Stimulated activated CD8-positive, alpha-beta memory T cell treated with anti-CD3 and anti-CD28 coated beads, Interleukin-4, amount 100 ng/mL, for 48 hours (primary cell): ENCODE measurements around the gene TTC7B.

Experiments used
- DNase-seq: peaks from one replicate; pipeline ENCODE4 v3.0.0-alpha.2; 2020

TTC7B gene

DNA sequence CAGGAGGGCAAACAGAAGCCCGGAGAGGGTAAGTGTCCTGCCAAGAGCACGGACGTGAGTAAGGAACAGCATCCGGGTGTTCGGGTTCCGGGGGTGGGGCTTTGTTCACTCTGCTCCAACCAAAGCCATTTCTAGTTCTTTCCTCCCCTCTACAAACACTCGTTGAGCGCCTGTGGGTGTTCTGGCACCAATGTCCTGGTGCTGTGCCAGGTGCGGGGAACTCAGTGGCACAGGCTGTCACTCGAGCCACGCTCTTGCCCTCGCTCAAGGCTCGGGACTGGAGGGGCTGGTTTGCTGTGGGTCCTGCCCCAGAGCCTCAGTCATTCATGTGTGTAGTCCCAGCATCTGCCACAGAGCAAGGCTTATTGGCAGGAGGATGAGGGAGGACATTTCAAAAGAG lies 261.9 kb downstream of the TTC7B start:
- no peak for DNase-seq

DNA sequence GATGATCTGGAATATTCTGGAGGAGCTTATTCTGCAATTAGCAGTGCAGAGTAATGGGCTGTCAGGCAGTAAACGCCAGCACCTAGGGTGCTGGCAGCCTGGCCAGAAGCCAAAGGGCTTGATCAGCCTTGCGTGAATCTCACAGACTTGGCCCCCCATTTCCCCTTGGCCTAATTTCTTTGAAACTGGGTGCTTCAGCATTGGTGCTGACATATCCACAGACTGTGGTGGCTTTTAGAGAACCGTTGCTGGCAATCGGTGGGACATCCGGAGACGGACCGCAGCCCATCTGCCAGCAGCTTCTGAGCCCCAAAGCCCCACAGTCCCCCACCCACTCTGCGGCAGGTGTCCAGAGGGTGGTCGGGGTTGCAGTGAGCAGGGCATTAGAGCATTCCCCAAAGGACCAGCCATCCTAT lies 262.3 kb downstream of the TTC7B start:
- DNase-seq, result no peak

DNA sequence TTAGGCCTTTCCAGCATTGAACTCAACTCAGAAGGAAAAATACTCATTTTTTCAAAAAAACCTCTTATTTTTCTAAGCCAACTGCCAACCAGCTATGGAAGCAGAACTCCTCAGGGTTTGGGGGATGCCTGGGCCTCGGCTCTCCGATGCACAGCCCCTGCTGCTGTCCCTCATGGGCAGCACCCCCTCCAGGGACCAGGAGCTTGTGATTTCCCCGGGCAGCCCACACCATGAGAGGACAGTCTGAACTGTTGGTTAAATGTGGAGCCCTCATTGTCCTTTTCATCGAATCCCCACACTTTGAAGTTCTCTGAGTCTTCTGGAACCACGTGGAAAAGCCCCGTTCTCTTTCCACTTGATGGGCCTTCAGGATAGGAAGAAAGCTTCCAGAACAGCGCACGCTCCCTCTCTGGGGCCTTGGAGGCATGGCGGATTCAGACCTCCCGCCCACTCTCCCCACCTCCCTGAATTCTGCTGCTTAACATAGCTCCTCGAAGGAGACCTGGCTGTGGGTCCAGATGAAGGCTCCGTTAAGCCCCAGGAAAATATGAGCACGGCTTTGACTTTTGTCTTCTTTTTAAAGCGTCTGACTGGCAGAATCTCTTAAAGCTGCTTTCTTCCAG lies 262.8 kb downstream of the TTC7B start:
- no peak for DNase-seq

DNA sequence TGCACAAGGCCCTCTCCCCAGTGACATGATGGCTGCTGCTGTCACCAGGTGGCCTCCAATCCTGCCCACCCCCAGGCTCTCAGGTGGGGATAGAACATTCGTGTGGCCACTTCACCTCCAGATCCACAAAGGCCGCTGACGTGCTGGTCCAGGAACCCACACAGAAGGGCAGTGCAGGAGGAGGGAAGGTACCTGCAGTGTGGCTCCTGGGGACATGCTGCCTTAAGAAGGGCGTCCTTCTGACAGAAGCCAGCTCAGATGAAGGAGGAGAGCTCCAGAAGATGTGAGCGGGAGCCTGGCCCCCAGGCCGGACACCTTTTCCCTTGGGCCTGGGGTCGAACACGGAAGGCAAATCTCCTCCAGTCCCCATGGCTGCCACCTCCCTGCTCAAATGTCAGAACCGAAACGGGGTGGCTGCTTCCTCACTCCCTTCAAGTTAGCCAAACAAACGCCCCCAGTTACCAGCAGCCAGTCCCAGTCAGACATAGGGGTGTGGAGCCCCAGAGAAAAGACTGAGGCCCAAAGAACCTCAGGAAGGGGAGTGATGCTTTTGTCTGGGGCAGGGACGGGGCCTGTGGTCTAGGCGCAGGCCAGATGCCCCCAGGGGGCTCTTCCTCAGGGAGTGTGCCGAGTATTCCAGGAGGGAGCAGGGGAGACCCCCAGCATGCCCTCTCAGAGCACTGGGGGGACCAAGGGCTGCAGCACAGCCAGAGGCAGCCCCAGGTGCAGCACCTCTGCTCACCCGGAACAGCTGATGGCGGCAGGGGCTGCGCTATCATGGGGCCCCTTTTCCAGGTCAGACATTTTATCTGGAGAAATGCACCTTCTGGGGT lies 263.5 kb downstream of the TTC7B start:
- DNase-seq, result no peak

DNA sequence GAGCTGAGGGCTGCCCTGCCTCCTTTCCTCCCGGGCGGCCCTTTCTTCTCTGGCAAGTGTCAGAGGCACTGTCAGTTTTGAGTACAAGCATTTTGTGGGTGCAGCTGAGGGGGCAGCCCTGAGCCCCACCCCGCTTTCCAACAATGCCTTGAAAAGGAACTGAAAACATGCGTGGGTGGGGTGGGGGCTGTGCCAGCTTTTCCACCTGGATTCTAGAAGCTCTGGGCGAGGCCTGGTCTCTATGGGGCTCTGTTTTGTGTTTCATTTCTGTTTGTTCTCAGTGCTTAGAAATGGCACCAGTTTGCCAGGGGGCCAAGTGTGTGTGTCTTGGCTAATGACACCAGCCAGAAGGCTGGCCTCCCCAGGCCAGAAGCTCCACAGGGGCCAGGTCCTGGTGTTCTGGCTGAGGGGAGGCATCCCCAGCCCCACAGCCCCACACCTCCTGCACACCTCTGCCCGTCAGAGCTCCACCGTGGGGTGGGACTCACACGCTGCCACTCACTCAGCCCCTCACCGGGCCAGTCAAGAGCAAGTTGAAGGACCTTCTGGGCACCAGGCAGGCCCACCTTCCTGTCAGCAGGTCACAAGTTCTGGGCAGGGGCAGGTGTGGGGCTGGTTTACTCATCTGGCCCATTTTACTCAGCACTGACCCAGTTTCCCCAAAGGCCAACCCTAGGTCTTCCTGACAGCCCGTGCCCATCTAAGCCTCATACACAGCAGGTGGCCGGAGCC lies 264.3 kb downstream of the TTC7B start:
- DNase-seq, result no peak

DNA sequence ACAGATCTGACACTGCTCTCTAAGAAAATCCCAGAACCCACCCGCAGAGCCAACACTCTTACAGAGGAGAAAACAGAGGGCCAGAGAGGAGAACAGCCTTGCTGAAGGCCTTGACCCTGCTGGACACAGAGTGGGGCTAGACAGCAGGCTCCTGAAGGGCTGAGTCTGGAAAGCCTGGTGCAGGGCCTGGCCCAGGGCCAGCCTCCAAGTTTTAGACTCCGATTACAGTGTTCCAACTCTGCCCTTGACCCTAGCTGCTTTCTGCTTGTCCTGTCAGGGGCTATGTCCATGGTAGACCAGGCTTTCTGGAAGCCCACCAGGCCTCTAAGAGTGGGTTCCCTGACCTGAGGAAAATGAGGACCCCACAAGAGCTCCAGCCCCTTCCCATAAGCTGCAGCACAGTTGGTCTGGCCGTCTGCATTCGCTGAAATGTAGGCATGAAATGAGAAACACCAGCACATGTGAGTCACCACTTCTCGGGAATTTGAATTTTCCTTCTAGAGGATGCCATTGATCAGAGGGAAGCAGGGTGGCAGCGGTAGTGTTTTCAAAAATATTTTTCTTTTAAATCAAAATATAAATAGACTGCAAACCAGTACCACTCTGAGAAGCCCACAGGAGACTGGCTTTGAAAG lies 265.0 kb downstream of the TTC7B start:
- no peak for DNase-seq

DNA sequence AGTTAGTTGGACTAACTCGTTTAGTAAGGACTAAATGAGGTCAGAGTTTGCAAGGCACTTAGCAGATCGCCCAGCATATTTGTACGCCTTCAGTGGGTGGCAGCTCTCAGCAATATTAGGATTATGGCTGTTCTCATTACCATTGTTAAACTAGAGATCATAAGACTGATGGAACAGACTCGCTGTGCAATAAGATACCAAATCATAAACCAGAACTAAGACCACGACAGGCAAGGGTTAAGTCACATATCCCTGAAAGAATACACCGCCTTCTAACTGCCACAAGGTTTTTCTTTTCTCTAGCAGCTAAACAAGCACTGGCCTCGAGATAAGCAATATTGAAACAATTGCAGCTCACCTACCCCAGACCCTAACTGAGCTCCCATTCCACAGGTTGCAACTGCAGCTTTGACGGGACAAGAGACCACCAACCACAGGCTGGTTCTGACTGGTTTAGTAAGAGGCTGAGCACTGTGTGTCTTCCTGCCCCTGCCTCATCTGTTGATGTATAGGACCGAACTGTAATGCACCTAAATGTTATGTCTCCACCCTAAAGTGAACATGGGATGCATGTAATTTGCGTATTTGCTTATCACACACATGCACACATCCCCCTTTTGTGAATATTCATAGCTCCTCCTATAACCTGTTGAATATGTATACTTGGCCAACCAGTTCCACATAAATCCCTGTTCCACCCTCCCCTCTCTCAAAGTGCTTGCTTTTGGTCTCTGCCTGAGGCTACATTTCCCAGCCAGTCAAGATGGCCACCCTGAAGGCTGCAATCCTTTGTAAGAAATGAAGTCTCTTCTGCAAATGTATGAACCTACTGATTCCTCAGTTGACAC lies 266.2 kb downstream of the TTC7B start:
- no peak for DNase-seq

DNA sequence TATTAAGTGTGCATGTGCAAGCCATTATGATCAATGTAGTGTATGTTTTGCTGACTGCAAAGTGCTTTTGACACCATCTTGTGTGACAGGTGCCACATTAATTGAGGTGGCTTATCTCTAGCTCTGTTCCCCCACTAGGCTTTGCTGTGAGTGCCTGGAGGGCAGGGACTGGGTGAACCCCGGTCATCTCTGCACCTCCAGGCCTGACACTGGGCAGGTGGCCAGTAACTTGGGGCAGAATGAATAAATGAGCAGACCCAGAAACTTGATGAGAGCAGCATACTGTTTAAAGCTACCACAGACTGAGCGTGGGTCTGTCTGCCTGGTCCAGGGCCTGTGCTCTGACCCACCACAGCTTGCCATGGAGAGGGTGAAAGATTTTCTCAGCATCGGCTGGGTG lies 267.8 kb downstream of the TTC7B start:
- DNase-seq, result no peak

DNA sequence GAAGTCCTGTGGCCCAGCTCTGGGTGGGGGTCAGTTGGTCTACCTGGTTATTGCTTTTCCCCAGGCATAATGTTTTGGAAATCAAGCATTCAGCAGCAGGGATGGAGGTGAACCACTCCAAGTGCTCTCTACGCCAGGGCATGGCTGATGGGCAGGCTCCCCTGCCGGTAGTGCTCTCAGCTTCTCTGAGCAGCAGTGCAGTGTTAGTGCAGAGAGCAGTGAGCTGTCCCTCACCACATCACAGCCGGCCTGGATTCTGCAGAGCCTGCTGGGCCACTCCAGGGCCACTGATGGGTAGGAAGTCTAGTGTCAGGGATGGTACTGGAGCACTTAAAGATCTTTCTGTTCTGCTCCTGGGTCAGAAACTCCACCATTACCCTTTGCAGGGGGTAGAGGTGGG lies 268.3 kb downstream of the TTC7B start:
- no peak for DNase-seq

DNA sequence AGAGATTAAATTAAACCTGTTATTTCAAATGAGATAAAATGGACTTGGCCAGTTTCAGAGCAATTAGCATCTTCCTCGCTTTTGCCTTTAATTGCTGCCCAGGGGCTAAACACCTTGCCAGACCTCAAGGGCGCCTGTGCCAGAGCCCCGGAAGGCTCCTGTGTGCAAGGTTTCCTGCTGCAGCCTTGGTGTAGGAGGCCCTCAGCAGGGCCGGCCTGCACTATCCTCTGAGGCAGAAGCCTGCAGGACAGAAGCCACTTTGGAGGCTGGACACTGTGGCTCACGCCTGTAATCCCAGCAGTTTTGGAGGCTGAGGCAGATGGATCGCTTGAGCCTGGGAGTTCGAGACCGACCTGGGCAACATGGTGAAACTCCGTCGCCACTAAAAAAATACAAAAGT lies 269.0 kb downstream of the TTC7B start:
- no peak for DNase-seq

DNA sequence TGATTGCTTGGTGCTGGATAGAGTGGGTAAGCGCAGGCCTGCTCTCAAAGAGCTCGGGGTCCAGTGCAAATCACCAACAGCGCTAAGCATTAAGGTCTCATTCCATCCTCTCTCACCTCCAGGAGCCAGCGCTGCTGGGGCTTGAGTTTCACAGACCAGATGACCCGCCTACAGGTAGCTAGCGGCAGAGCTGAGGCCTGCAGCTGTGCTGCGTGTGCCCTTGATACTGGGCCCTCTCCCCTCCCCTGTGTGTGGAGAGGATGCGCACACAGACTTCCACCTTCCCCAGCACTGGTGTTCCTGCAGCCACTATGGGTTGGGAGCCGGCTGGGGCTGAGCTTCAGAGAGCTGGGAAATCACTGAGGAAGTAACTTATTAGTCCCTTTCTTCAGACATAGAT lies 269.5 kb downstream of the TTC7B start:
- DNase-seq, result no peak

DNA sequence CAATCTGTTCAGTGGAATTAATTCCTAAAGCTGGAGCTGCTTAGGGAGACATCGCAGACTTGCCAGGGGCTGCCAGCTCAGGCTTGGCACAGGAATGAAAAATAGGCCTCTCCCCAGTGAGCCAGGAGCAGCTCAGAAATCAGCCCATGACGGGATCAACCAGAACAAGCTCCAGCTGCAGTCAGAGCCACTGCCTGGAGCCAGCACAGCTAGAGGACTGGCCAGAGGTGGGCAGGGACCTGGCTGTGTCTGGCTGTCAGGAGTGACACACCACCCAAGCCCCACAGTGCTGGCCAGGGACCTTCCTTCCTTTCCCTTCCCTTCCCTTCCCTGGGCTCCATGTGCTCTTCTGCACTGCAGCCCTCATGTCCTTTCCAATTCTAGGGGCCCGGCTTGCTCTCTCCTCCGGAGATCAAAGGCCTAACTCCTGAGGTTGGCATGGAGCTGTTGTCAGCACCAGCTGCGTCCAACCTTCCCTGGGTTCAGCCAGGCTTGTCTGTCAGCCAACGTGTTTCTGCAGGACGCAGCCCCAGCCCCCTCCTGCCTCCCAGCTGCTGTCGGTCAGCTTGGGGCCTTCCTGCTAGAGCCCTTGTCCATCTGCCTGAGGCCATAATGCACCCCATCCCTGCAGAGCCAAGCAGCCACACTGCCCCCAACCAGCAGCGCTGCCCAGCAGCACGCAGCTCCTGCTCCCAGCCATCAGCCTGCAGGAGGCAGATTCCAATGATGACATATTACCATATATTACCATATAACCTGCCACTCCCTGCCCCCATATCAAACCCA lies 270.1 kb downstream of the TTC7B start:
- no peak for DNase-seq

DNA sequence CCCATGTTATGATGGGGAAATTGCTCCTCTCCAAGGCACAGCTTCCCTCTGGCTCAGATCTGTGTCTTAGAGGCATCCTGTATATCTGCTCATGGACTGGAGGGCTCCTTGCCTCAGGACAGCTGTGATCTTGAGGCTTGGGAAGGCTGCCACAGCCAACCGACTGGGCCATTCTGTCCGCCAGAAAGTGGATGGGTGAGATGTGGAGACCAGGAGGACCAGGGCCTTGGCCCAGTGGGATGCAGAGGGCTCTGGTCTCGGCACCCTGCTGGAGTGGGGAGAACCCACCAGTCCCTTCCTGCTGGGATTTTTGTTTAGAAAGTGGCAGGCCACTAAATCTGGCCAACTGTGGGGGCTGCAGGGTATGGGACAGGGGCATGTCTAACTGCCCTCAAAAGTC lies 270.8 kb downstream of the TTC7B start:
- no peak for DNase-seq

DNA sequence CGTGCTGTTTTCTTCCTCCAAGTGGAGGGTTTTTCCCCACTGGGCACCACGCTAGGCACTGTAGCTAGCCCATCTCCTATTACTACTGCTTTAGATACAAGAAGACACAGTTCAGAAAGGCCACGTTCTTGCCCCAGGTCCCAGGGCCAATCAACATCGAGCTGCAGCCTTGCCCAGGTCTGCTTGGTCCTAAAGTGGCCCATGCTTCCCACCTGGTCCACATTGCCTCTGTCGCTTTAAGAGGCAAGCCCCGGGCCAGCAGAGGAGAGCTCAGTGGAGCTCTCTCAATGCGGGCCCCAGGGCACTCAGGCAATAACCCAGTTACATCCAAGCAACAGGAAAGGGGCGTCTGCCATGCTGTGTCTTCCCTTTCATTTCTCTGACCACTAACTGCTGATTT lies 271.3 kb downstream of the TTC7B start:
- DNase-seq, result no peak

DNA sequence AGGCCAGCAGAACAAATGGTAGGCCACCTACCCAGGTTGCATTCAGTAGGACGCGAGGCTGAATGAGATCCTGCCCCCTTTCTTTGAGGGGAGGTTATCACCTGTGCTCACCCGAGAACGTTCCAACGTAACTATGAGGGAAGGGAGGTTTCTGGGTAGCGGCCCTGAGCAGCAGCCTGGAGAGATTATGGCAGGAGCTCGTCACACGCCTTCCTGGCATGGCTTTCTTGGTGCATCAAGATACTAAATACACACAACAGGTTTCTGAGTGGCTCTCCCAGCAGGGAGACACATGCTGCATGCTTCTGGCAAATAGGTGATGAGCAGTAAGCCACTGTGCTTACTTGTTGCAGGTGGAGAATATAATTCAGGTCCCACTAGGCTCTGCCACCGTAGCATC lies 271.7 kb downstream of the TTC7B start:
- no peak for DNase-seq

DNA sequence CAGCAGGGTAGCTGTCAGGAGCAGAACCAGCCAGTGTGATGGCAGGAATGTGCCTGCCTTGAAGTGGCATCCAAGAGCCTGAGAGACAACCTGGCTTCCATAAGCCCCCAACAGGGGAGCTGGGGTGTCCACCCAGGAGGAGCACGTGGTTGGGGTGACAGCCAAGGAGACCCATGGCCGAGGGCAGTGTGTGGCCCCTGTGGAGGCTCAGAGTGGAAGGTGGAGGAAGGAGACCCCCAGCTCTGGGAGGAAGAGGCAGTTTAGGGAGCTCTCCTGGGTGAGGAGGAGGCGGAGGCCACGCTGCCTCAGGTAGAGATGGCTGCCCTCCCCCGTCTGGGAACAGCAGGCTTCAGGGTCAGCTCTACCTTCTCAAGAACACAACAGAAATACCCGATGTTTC lies 272.4 kb downstream of the TTC7B start:
- DNase-seq, result no peak

DNA sequence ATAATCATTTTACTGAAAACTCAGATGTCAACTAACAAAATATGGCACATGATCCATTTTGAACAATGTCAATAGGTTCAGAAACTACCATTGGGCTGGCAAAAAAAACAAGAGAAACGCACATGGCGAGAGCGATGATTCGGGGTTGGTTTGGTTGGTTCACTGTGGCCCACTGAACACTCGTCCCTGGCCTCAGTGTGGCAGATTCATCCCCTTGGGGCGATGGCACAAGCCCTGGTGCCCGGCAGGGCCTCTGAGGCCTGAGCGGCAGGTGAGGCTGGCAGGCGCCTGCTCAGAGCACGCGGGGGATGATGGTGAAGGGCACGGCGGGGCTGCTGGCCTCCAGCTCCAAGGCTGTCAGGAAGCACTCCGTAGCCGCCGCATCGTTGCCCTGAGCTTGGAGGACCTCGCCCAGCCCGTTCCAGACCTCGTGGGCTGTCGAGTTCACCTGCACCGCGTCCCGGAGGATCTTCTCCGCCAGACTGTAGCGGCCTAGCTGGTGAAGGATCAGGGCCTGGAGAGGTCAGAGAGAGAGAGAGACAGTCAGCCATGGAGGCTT lies 275.1 kb downstream of the TTC7B start:
- no peak for DNase-seq

DNA sequence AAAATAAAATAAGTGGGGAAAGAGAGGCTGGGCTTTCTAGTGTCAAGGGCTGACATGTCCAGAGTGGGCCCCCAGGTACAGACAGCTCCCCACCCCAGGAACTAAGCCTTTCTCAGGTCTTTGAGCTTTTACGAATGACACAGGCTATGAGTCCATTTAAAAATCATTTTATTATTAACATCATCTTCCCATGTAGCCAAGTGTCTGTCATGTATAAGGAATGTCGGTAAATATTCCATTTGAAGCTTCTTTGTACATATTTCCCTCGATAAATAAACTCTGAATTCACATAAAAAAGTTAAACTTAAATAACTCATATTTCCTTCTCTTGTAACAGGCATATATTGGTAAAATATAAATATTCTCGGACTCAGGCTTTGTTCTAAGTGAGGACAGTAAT lies 275.8 kb downstream of the TTC7B start:
- no peak for DNase-seq

DNA sequence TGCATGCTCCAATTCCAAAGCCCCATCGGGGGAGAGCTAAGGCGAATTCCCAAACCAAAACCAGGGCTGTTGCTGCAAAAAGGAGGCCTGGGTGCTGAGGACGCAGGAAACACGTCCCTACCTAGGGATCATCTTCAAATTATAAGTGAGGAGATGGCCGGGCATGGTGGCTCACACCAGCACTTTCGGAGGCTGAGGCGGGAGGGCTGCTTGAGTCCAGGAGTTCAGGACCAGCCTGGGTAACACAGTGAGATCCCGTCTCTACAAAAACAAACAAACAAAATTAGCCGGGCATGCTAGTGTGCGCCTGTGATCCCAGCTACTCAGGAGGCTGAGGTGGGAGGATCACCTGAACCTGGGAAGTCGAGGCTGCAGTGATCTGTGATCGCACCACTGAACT lies 276.2 kb downstream of the TTC7B start:
- no peak for DNase-seq

DNA sequence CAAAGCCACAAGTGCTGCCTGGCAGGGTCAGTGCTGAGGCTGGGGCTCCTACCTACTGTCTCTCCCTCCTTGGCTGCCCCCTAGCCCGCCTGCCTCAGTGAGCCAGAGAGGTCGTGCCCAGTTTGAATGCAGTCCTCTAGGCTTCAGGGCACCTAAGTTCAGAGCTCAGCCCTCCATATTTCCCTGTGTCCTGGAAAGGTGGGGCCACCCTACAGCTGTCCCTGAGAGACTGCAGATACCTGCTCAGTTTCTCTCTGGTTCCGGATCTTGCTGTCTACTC lies 276.8 kb downstream of the TTC7B start:
- no peak for DNase-seq

DNA sequence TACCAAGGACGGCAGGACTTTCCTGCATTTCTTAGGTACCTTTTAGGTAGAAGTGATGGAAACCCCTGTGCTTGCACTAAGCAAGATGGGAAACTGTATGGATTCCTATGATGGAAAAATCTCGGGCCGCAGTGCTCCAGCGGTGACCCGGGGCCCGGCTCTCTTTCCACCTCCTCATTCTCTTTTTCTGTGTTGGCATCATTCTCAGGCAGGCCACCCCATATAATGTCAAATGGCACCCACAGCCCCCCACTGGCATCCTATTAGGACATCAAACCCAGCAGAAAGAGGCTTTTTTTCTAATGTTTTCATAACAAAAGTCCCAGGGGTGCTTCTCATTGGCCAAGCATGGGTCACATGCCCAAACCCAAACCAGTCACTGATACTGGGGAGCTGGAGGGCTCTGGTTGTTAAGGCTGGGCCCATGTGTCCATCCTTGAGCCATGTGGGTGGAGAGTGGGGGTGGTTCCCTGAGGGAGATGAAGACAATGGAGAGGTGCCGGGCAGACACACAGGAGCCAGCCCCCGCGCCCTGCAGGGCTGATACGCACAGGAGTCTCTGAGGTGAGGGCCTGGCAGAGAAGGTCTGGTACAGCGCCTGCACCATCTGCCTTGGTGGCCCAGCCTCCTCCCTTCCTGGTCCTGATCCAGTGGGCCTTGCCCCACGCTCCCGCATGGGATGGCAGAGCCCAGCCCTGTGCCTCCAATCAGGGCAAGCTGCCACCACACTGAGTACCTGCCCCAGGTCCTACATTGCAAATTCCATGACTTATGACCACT lies 277.3 kb downstream of the TTC7B start:
- DNase-seq, result no peak
